HepG2 (cell line): Measurements from ENCODE around the gene CCDC9B. TPM values are rescaled to one million over a fixed set of nuclear protein-coding genes. Genes with fewer than 3 reads are reported as not detected.

Experiments used
- ATAC-seq: fragments of 200-7000 bp; cut with Tn5 transposase; 3 replicates; pipeline ENCODE4 v1.9.1; 2020; ENCODE audit warnings: mild to moderate bottlenecking, moderate library complexity
- BruUV-seq: library from RNA; stranded (reverse); fragments of 400-500 nt; replicated peaks from 2 replicates; lab custom pipeline; 2021; lab: Mats Ljungman, UMichigan
- CTCF ChIA-PET: fragments of 300-600 bp; formaldehyde crosslinking; extraction: SDS; loops from one replicate; lab custom pipeline; 2021; ENCODE audit warnings: low total read pairs, inconsistent platforms, low intra/inter-chr PET ratio; lab: Yijun Ruan, JAX
- POLR2A ChIA-PET: fragments of 350-600 bp; sonication (Branson Sonifier 250); formaldehyde crosslinking; loops from one replicate; lab custom pipeline; 2020; ENCODE audit warnings: antibody characterized with exemption, inconsistent platforms; lab: Yijun Ruan, JAX
- DNase-seq: peaks from one replicate; pipeline ENCODE4 v3.0.0-alpha.2; 2015; ENCODE audit warnings: low spot score
- FAIRE-seq: peaks from 3 replicates; lab custom pipeline; 2011; peaks lifted over from hg19 to GRCh38; lab: Jason Lieb, UNC
- H2AFZ ChIP-seq: one replicate; pipeline ENCODE4 v1.6.1; 2011; ENCODE audit warnings: low read length, inconsistent platforms
- H3K27ac ChIP-seq: fragments of 300-600 bp; 3 replicates; pipeline ENCODE4 v1.8.0; 2011; ENCODE audit warnings: mixed run types, mild to moderate bottlenecking, mixed read lengths, low read length, inconsistent platforms; ENCODE audit not compliant: insufficient read depth; ENCODE audit errors: extremely low read length
- H3K27me3 ChIP-seq, 2 experiments: fragments of 200-600 bp in 1 of 2; 2 replicates in 1 of 2; 3 replicates in 1 of 2; pipeline versions ENCODE4 v1.6.0 to v1.8.0; 2011; ENCODE audit warnings: low read length in 2 of 2, mild to moderate bottlenecking in 2 of 2, moderate library complexity in 2 of 2, inconsistent platforms in 1 of 2; ENCODE audit not compliant: insufficient read depth in 2 of 2, control insufficient read depth in 1 of 2
- H3K36me3 ChIP-seq, 2 experiments: fragments of 200-600 bp in 1 of 2; replicated peaks in 1 of 2; 2 replicates in 1 of 2; 3 replicates in 1 of 2; pipeline versions ENCODE4 v1.5.1 to v1.8.0; 2011; ENCODE audit warnings: low read length in 2 of 2, inconsistent platforms in 1 of 2; ENCODE audit not compliant: insufficient read depth in 2 of 2, control insufficient read depth in 1 of 2
- H3K4me1 ChIP-seq: 2 replicates; pipeline ENCODE4 v1.5.1; 2012; ENCODE audit warnings: low read length, inconsistent platforms; ENCODE audit not compliant: insufficient read depth
- H3K4me2 ChIP-seq: 2 replicates; pipeline ENCODE4 v1.6.0; 2011; ENCODE audit warnings: low read depth, low read length, inconsistent platforms
- H3K4me3 ChIP-seq, 3 experiments: fragments of 200-600 bp in 1 of 3; sonication (generic), shearing (Covaris generic) in 1 of 3; replicated peaks in 1 of 3; 2 replicates each; pipeline ENCODE4 v1.5.1; 2011 to 2016; ENCODE audit warnings: low read length in 3 of 3, inconsistent platforms in 2 of 3, low read depth in 2 of 3, mild to moderate bottlenecking in 2 of 3, control low read depth in 1 of 3, mixed read lengths in 1 of 3; ENCODE audit not compliant: insufficient read depth in 1 of 3
- H3K79me2 ChIP-seq: one replicate; pipeline ENCODE4 v1.6.1; 2011; ENCODE audit warnings: low read length, inconsistent platforms; ENCODE audit not compliant: insufficient read depth
- H3K9ac ChIP-seq: 2 replicates; pipeline ENCODE4 v1.6.0; 2011; ENCODE audit warnings: mild to moderate bottlenecking, low read depth, low read length, inconsistent platforms; ENCODE audit not compliant: insufficient read depth
- H3K9me3 ChIP-seq: 2 replicates; pipeline ENCODE4 v1.5.1; 2012; ENCODE audit warnings: mild to moderate bottlenecking, low read length
- H4K20me1 ChIP-seq: 2 replicates; pipeline ENCODE4 v1.6.0; 2011; ENCODE audit warnings: inconsistent platforms, mild to moderate bottlenecking, low read length, moderate library complexity; ENCODE audit not compliant: insufficient read depth
- ARID3A ChIP-seq: IDR thresholded peaks from 2 replicates; pipeline ENCODE4 v1.6.1; 2012; ENCODE audit warnings: low read depth, low read length, improper control_type of control experiment
- ARNTL ChIP-seq: sonication (generic); formaldehyde crosslinking; IDR thresholded peaks from 2 replicates; pipeline ENCODE4 v1.4.0; 2020; ENCODE audit warnings: mild to moderate bottlenecking, missing genetic modification reagents
- CBX2 ChIP-seq, 2 experiments: fragments of 200-600 bp in 1 of 2; sonication (generic); formaldehyde crosslinking in 1 of 2; IDR thresholded peaks; 2 replicates each; pipeline versions ENCODE4 v1.7.0 to v1.8.1; 2018 to 2022; ENCODE audit warnings: low read depth in 2 of 2, low read length in 1 of 2, mild to moderate bottlenecking in 1 of 2, missing genetic modification reagents in 1 of 2
- GRHL1 ChIP-seq: sonication (generic); formaldehyde crosslinking; conservative IDR thresholded peaks from 2 replicates; pipeline ENCODE4 v1.8.0; 2022; ENCODE audit warnings: missing genetic modification reagents
- MIER2 ChIP-seq: IDR thresholded peaks from 2 replicates; pipeline ENCODE4 v1.6.1; 2016; ENCODE audit warnings: missing biosample characterization, missing genetic modification reagents
- NFYB ChIP-seq: sonication (generic); formaldehyde crosslinking; IDR thresholded peaks from 2 replicates; pipeline ENCODE4 v1.4.0; 2020; ENCODE audit warnings: missing genetic modification reagents
- WIZ ChIP-seq: sonication (generic); formaldehyde crosslinking; IDR thresholded peaks from 2 replicates; pipeline ENCODE4 v1.5.1; 2020; ENCODE audit warnings: mild to moderate bottlenecking, missing genetic modification reagents
- ZBTB4 ChIP-seq: sonication (generic); formaldehyde crosslinking; IDR thresholded peaks from 2 replicates; pipeline ENCODE4 v1.4.0; 2020; ENCODE audit warnings: missing genetic modification reagents, mild to moderate bottlenecking, borderline replicate concordance
- ZBTB7A ChIP-seq: sonication (generic); formaldehyde crosslinking; IDR thresholded peaks from 2 replicates; pipeline ENCODE4 v1.8.0; 2022; ENCODE audit warnings: mild to moderate bottlenecking, missing genetic modification reagents
- ZNF34 ChIP-seq: sonication (generic); formaldehyde crosslinking; IDR thresholded peaks from 2 replicates; pipeline ENCODE4 v1.4.0; 2020; ENCODE audit warnings: mild to moderate bottlenecking, missing genetic modification reagents, borderline replicate concordance
- ZNF563 ChIP-seq: sonication (generic); formaldehyde crosslinking; IDR thresholded peaks from 2 replicates; pipeline ENCODE4 v1.8.0; 2022; ENCODE audit warnings: mild to moderate bottlenecking, moderate library complexity, missing genetic modification reagents
- ZNF704 ChIP-seq: sonication (generic); formaldehyde crosslinking; IDR thresholded peaks from 2 replicates; pipeline ENCODE4 v1.8.1; 2023; ENCODE audit warnings: mild to moderate bottlenecking, inconsistent platforms, moderate library complexity, missing genetic modification reagents, borderline replicate concordance
- ZNF790 ChIP-seq: sonication (generic); formaldehyde crosslinking; IDR thresholded peaks from 2 replicates; pipeline ENCODE4 v1.8.0; 2022; ENCODE audit warnings: missing genetic modification reagents, mild to moderate bottlenecking, borderline replicate concordance
- WGBS: methylation state at CpG from one replicate; pipeline ENCODE4 v1.1.6; 2017; ENCODE audit warnings: low lambda C conversion rate; 5-methylcytosine and 5-hydroxymethylcytosine counted together
- in situ Hi-C: cut with HindIII; loops from 2 replicates; pipeline ENCODE4 v1.10.0; 2017; ENCODE audit warnings: low pct_unique_long_range_greater_than_20kb; ENCODE audit not compliant: extremely low pct_ligation_motif_present
- intact Hi-C: fragments of 100-400 bp; cut with micrococcal nuclease; formaldehyde crosslinking; loops from one replicate; pipeline ENCODE4 v1.10.0; 2022; ENCODE audit not compliant: unreplicated experiment
- polyA plus RNA-seq, 8 experiments: library from polyadenylated mRNA; depleted of rRNA in 3 of 8; stranded (reverse) in 7 of 8; unstranded in 1 of 8; fragments of >200 nt; fragmentation: Illumina TruSeq in 4 of 8; extraction: Trizol in 4 of 8; gene quantifications; 2 replicates each; pipeline versions ENCODE4 v1.2.1 to v1.2.3, GENCODE V29; 2011 to 2016; ENCODE audit warnings: low read depth in 4 of 8, missing spikeins in 1 of 8, mixed read lengths in 1 of 8; ENCODE audit not compliant: insufficient read depth in 1 of 8
- total RNA-seq, 5 experiments: library from RNA; depleted of rRNA; stranded (reverse); fragments of >200 nt; fragmentation: Illumina TruSeq; extraction: Trizol; gene quantifications; 2 replicates each; pipeline ENCODE4 v1.2.3, GENCODE V29; 2016; ENCODE audit warnings: low read depth in 1 of 5

CCDC9B gene
- total and polyA plus RNA-seq, 2 of the 13 experiments (the other 11 are each of a cell fraction or from before 2014, with no cell fraction given), result 0.98 to 1.6 TPM

- TF ChIP-seq CBX2 (IDR thresholded peaks at IDR 0.05; ENCODE audit: low read depth, low read length), result no peak
- no peak for TF ChIP-seq CBX2 (CRISPR knock-in tag; IDR thresholded peaks at IDR 0.05; ENCODE audit: low read depth)
- TF ChIP-seq ARNTL (CRISPR knock-in tag), result no peak
- no peak for TF ChIP-seq ARID3A
- TF ChIP-seq WIZ (CRISPR knock-in tag), result no peak
- TF ChIP-seq ZNF34 (CRISPR knock-in tag), result no peak
- no peak for TF ChIP-seq ZNF790 (CRISPR knock-in tag)
Observed at GRCh38 chr15:40295877-40296560, 44.7 kb downstream of the CCDC9B start (continued).

GRCh38 chr15:40295297-40295696 lies 45.4 kb downstream of the CCDC9B start:
- no TSS peak for BruUV-seq
- TF ChIP-seq ZNF563 (CRISPR knock-in tag) (no peak), GRHL1 (no peak), MIER2 (CRISPR knock-in tag) (no peak), ZNF704 (no peak), NFYB (CRISPR knock-in tag) (no peak), ZBTB4 (CRISPR knock-in tag) (no peak), ZBTB7A (CRISPR knock-in tag) (no peak)

More at GRCh38 chr15:40295297-40295696, 45.4 kb downstream of the CCDC9B start:
- H3K4me2 ChIP-seq, result no peak overlapping the region
- H3K27me3 ChIP-seq, result peaks cover 22 to 92% of the 10 kb centered on the region in 2 experiments
- H3K27ac ChIP-seq, result no peak overlapping the region
- H2AFZ ChIP-seq, result no peak overlapping the region
- no peak for ATAC-seq
- H3K4me3 ChIP-seq, result no peak overlapping the region
- intact Hi-C loops (no loop called here), in situ Hi-C loops (no loop called here)
- no peaks in the 10 kb centered on the region for H4K20me1 ChIP-seq
- H3K9ac ChIP-seq, result no peak overlapping the region
- ChIA-PET CTCF (no interaction called here), POLR2A (interaction anchor here (1.5 kb wide), 1 partner anchor 28 kb away, joined by 3 read pairs; no protein-coding TSS in a partner anchor)
- no peaks in the 10 kb centered on the region for H3K79me2 ChIP-seq
- peaks cover 10% of the 10 kb centered on the region; the same call in 1 of the 2 replicates for H3K4me1 ChIP-seq
- H3K9me3 ChIP-seq, result no peaks in the 10 kb centered on the region
- WGBS, result 0% methylated on average over 1 of the region's 1 CpG
- no peak for FAIRE-seq
- H3K36me3 ChIP-seq, result no peaks in the 10 kb centered on the region
- DNase-seq, result no peak
